GM21528 (cell line): Measurements from ENCODE around the gene MT1A.

Experiments
- ATAC-seq: cut with Tn5 transposase; IDR thresholded peaks from one replicate; pipeline ENCODE4 v1.9.1; 2021; ENCODE audit warnings: mild to moderate bottlenecking, moderate library complexity; ENCODE audit not compliant: unreplicated experiment, low FRiP score

Gene MT1A

GRCh38 chr16:56637814-56638750 lies at the start of gene MT1A:
Gene MT1A, plus strand, starts transcription at chr16:56638666. Its CDS starts 73 bp downstream, at chr16:56638739.
- ATAC-seq = no peak

DNA sequence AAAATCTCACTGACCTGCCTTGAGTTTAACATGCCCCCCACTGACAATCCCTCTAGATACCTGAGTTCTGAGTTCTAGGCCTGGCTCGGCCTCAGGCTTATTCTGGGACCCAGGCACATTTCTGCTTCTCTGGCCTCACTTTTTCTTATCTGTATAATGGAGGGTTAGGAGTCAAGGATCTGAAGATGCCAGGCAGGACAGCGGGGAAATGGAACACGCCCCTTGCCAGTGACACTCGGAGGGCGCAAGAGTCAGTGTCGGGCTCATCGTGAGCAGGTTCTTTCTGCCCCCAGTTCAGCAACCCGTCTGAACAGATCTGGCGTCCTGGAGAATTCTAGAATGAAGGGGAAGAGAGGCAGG lies 49.7 kb upstream of the MT1A start:
- ATAC-seq = no peak

GRCh38 chr16:56589141-56590039 lies 49.1 kb upstream of the MT1A start, which contains the start of gene MT3:
Gene MT3, plus strand, starts transcription at chr16:56589528. Its CDS starts 63 bp downstream, at chr16:56589591.
- ATAC-seq = no peak

DNA sequence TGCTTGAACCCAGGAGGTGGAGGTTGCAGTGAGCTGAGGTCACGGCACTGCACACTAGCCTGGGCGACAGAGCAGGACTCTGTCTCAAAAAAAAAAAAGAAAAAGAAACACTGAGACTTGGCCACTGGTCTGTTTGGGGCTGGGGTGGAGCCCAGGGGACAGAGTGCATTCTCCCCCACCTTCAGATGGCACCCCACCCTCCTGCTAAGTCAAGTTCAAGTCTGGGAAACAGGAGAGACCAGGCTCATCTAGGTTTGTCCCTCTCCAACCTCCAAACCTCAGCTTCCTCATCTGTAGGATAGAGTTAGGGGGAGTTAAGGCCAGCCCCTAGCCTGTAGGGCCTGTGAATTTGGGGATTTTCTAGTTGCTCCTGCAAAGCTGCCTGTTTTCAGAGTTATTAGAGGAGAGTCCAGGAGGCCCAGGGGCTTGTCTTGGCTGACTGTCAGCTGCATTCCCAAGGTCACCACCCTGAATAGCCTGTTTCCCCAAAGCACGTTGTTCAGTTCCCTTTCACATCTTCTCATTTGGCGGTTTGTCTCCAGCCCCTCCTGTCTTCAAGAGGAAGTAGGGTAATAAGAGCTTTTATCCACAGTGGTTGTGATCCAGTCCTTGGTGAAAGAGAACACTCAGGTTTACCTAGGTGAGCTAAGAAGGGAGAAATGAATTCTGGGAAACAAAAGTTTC lies 46.9 kb upstream of the MT1A start:
- ATAC-seq = no peak

DNA sequence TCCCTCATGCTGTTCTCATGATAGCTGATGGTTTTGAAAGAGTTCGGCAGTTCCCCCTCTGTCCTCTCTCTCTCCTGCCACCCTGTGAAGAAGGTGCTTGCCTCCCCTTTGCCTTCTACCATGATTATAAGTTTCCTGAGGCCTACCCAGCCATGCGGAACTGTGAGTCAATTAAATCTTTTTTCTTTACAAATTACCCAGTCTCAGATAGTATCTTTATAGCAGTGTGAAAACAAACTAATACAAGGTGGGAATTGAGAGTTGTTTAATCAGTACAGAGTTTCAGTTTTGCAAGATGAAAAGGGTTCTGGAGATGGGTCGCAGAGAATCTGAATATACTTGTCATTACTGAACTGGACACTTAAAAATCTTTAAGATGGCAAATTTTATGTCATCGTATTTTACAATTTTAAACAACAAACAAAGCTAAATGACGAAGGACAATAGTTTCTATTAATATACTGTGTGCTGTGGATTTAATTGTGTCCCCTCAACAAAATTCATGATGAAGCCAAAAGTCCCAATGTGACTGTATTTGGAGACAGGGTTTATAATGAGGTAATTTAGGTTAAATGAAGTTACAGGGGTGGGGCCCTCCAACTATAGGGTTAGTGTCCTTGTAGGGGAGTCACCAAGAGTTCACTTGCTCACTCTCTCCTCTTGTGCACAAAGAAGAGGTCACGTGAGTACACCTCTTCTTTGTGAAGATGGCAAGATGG lies 44.7 kb upstream of the MT1A start:
- ATAC-seq = no peak

DNA sequence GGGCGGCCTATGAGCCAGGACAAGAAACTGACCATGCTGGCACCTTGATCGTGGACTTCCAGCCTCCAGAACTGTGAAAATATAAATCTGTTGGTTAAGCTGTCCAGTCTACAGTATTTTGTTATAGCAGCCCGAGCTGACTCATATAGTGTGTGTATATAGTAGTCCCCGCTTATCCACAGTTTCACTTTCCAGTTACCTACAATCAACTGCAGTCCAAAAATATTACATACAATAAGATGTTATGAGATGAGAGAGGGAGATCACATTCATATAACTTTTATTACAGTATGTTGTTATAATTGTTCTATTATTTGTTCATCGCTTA lies 44.2 kb upstream of the MT1A start:
- no peak for ATAC-seq

- ATAC-seq = no peak
These were observed 38.0 kb upstream of the MT1A start for GRCh38 chr16:56600398-56600999.

GRCh38 chr16:56601325-56601724 lies 37.1 kb upstream of the MT1A start:
- no peak for ATAC-seq

DNA sequence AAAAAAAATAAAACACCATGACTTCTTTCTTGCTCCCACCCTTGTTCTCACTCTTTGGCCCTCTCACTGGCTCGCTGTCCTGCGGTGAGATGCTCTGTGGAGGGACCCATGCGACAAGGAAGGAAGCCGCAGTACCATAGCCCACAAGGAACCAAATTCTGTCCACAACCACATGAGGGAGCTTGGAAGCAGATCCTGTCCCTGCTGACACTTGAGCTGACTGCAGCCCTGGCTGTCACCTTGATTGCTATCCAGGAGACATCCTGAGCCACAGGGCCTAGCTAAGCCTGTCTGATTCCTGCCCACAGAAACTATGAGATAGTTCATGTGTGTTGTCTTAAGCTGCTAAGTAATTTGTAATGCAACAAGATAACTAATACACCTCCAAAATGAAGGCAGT lies 34.9 kb upstream of the MT1A start:
- ATAC-seq = no peak

DNA sequence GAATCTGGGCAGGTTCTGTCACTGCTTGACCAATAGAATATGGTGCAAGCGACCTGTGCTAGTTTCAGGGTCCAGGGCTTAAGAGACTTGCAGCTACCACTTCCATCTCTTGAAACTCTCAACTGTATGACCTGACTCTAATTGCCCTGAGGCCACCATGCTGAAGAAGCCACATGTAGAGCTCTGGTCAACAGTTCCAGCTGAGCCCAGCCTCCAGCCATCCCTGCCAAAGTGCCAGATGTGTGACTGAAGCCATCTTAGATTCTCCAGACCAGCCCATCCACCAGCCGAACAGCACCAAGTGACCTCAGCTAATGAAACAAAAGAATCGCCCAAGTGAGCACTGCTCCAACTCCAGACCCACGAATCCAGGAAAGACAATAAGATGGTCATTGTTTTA lies 33.5 kb upstream of the MT1A start:
- no peak for ATAC-seq

GRCh38 chr16:56605475-56605874 lies 33.0 kb upstream of the MT1A start:
- ATAC-seq = no peak

- ATAC-seq = no peak
These were observed 32.4 kb upstream of the MT1A start for GRCh38 chr16:56606071-56606475.

DNA sequence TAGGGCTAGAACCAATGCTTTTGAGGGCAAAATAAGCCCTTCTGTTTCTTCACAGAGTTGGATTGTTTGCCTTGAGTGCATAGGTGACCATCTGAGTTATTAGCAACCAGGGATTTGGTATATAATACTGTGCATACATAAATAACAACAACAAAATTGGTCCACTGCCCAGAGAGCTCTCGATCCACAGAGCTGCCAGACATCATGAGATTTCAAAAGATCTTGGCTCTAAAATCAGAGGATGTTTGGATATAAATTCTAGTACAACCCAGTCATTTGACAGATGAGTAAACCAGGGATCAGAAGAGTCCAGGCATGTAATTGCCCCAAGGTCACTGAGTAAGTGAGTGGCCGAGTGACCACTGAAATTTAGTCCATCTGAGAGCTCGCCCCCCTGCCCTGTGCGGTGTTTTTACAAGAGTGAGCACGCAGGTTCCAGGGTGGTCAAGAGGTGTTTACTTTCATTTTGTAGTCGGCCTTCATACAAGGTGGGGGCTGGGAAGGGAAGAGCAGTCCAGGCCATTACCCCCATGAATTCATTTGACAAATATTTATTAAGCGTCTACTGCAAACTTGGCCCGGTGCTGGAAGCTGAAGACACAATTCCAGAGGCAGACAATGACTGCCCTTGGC lies 31.9 kb upstream of the MT1A start:
- no peak for ATAC-seq

DNA sequence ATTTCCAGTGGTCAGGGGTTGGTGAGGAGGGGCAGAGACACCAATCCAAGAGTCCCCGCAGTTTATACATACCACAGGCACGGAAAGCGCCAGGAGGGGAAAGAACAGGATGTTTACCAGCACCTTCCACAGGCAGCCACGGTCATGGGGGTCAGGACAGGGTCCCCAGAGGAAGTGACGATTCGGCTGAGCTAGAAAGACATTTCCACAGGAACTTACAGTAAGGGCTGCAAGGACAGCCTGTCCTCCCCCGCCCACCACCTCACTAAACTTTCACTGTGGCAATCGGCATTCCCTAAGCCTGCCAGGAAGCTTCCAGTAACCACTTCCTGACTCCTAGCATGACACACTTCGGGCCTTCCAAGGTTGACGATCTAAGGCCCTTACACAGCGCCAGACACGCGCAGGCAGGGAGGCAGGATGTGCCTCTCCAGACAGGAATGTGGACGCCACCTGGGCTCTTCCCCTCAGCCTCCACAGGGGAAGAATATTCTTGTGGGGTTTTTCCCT lies 31.3 kb upstream of the MT1A start:
- no peak for ATAC-seq

DNA sequence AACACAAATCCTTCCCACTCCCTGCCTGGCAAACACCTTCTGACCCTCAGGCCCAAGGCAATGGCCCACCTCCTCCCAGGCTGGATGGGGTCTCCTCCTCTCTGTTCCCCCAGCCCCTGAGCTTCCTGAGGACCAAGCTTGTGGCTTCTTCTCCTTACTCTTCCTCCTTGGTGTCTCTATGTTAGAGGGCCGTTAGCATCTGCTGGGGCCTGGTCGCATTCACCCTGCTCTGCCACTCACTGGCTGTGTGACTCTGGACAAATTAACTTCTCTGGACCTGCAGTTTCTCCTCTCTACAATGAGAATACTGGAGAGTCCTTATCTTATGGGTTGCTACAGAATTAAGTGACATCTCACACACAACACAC lies 30.8 kb upstream of the MT1A start:
- no peak for ATAC-seq

- ATAC-seq = peak; percentile 80
These were observed 30.2 kb upstream of the MT1A start, which contains the start of gene MT2A for GRCh38 chr16:56608043-56608875. Gene MT2A, plus strand, starts transcription at chr16:56608584. Its CDS starts 72 bp downstream, at chr16:56608656.

- no peak for ATAC-seq
These were observed 29.5 kb upstream of the MT1A start for GRCh38 chr16:56608876-56609462.

DNA sequence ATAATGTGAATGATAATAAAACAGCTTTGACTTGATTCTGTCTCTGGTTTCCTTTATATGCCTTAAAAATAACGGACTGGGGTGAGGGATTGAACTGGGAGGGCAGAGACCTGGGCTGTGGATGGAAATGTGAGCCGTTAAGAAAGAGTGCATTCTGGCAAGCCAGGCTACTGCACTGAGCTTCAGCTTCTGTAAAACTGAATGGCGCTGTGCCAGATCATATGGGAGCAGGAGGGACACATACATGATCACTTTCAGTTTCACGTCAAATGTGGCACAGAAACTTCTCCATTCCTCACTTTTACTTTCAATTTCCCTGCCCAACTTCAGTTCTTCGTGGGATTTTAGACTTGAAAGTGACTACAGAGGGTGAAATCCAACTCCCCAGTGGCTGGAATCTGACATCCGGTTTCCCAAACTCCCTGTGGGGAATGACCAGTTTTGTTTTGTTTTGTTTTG lies 29.0 kb upstream of the MT1A start:
- ATAC-seq = peak; percentile 47
